GM12801 (cell line): ENCODE data around the gene HNF1B.

Experiments
- TF ChIP-seq, protein P1 (sequence below): IDR thresholded peaks from one replicate; pipeline ENCODE4 v1.5.1; 2011; ENCODE audit warnings: control low read depth; ENCODE audit not compliant: insufficient read length; ENCODE audit errors: extremely low read depth

The HNF1B gene

DNA sequence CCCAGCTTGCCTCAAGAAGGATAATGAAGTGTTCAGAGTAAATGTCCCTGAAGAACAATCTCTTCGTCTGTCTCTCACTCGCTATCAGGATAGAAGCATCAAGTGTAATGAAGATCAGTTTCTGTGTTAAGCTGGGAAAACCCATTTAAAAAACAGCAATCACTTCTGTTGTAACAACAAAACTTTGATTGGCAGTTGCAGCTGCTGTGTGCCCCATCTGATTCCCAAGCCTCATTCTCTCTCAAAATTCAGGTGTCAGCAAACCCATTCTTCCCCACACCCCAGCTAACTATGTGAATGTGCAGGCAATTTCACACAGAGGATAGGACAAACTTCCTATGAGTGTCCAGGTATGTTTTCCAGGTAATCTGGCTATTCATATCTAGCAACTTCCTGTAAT lies 2.4 kb upstream of the HNF1B start:
- TF ChIP-seq, protein P1, sequence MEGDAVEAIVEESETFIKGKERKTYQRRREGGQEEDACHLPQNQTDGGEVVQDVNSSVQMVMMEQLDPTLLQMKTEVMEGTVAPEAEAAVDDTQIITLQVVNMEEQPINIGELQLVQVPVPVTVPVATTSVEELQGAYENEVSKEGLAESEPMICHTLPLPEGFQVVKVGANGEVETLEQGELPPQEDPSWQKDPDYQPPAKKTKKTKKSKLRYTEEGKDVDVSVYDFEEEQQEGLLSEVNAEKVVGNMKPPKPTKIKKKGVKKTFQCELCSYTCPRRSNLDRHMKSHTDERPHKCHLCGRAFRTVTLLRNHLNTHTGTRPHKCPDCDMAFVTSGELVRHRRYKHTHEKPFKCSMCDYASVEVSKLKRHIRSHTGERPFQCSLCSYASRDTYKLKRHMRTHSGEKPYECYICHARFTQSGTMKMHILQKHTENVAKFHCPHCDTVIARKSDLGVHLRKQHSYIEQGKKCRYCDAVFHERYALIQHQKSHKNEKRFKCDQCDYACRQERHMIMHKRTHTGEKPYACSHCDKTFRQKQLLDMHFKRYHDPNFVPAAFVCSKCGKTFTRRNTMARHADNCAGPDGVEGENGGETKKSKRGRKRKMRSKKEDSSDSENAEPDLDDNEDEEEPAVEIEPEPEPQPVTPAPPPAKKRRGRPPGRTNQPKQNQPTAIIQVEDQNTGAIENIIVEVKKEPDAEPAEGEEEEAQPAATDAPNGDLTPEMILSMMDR = no peak

DNA sequence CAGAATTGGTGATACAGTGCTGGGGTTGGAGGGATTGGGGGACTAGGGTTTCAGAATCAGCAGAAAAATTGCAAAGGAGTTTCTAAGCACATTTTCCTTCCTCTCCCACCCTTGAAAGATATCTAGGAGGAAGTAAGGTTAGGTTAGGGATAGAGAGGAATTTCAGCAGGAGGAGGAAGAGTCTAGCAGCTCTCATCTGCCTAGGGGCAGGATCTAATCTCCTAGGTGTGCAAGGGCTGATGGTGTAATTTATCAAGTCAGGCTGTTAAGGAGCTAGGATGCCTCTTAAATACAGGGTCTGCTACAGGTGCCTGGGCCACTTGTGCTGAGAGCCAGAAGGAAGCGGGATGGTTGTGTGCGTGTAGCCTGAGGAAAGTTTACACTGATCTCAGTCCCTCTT lies 1.8 kb upstream of the HNF1B start:
- TF ChIP-seq, protein P1 = no peak

DNA sequence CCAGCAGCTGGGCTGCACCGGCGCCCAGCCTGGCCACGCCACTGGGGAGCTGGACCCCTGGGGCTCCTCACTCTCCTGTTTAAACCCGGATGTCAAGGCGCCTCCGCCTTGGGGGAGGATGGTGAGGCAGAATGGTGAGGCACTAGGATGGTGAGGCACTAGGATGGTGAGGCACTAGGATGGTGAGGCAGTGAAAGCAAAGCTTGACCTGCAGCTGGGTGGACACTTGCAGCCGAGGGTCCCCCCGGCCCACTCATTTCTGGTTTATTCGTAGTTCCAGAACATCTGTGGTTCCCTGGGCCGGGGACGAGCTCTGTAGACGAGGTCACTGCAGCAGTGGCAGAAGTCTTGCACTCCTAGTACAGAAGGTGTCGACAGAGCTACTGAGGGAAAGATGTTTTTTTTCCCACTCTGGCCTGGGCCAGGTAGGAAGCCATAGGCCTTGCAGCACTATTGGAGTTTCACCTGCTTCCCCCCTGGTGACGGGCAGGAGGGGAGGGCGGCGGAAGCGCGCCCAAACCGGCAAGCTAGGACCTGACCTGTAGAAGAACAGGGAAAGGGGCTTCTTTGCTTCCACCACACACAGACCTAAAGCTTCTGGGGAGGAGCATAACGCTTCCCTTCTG lies 1.1 kb upstream of the HNF1B start:
- TF ChIP-seq, protein P1 = no peak

DNA sequence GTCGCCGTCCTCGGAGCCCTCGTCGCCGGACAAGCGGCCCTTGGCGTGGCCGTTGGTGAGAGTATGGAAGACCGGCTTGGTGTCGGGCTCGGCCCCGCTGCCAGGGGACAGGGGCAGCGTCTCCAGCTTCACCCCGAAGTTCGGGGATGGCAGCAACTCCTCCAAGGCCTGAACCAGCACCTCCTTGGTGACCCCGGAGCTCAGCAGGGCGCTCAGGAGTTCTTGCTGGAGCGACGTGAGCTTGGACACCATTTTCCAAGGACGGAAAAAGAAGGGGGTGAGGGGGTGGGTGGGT lies 279 bp downstream of the HNF1B start:
- TF ChIP-seq, protein P1 = no peak

DNA sequence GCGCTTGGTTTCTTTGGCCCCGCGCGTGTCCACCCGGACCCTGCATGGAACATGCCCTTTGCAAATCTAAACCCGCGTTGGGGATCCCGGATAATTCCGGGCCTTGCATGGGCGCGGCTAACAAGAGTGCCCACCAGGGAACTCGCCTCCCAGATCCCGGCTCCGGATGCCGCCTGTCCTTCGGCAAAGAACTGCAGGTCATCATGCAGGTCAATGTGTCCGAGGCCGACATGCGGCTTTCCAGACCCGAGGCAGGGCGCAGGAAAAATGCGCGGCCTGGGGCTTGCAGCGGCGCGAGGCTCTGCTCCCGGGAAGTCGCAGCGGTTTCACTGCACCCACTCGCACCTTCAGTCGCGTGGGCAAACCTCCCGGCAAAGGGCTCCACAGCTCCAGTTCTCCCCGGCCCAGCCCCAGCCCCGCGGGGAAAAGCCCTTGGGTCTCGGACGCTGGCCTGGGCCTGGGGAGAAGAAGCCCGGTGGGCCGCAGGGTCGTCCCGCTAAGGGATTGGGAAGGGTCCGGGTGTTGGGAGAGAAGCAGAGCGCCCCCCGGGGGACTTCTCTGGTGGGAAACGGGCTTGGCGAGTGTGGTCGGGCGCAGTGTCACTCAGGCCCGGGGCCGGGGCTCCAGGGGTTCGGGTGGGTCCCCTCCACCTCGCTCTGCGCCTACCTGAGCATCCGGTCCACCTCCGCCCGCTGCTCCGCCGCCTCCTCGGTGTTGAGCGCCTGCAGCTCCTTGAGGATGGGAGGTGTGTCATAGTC lies 805 bp downstream of the HNF1B start:
- TF ChIP-seq, protein P1 = no peak

DNA sequence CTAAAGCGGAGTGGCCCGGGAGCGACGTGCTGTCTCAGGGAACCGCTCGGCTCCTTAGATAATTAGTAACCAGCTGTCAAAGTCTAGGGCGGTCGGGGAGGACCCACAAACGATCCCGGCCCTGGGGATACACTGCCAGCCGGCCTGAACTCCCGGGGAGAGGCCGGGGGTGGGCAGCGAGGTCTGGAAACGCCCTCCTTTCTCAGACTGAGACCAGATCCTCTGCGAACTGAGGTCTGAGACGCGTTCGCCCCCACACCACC lies 1.3 kb downstream of the HNF1B start:
- TF ChIP-seq, protein P1 = no peak

DNA sequence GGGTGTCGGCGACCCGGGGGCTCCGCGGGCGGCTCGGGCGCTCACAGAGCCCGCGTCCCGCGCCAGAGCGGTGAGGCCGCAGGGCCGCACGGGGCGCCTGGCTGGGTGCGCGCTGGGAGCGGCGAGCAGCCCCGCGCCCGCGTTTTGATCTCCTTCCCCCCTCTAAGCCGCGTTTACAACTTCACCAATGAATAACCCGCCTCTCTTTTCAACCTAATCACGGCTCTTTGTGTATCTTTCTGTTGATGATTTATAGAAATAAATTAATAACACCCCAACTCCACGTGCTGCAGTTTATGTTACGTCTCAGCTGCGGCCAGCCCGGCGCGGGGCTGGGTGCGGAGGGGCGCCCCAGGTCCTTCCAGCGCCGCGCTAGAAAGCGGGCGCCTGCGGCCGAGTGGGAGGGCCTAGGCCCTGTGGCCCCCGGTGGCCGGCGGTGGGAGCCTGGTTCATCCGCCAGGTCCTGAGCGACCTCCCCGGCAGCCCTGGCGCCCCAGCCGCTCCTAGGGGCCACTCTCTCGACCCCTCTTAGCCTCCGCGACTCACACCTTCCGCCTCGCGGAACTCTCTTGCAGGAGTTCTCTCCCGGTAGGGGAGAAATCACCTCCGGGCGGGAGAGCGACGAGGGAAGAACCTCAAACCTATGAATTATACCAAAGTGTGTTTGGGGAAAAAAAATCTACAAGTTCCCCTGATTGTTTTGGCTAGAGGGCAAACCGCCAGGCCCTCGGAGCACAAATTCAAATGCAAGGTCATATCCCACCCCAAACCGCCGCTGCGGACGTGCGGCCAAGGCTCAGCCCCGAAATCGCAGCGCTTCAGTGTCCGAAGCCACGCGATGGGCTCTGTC lies 1.9 kb downstream of the HNF1B start:
- TF ChIP-seq, protein P1 = no peak
